T-helper 2 cell (primary cell): Measurements from ENCODE around the gene PA2G4.
"Not testable (repeated sequence)": the region's sequence is repeated elsewhere in the genome, so short reads cannot be mapped to it uniquely, and the experiment has no call there.

Source experiments
- DNase-seq, 5 experiments: peaks; one replicate each; pipeline versions ENCODE4 v3.0.0 to v3.0.0-alpha.2; 2012 to 2022

The PA2G4 gene

DNA sequence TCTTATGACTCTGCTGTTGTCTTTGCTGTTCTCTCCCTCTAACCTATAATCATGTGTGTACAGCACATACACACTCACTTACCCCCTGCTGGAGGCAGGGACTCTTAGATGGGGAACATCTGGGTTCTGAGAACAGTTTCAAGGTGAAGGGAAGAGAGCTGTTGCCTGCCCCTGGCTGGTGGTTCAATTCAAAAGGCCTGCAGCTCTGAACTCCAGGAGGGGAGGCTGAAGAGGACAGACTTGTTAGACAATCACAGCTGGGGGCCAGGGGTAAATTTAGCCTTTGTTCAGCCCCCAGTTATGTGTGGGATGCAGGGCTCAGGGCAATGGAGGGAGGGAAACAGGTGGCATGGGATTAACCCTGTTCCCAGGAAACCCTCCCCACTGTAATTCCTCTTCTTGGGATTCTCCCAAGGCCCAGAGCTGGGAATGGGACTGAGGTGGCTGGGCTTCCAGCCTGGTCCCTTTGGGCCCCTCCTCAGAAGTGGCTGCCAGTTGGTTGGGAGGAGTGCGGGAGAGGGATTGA lies 50.0 kb downstream of the PA2G4 start:
- DNase-seq = no peak

DNA sequence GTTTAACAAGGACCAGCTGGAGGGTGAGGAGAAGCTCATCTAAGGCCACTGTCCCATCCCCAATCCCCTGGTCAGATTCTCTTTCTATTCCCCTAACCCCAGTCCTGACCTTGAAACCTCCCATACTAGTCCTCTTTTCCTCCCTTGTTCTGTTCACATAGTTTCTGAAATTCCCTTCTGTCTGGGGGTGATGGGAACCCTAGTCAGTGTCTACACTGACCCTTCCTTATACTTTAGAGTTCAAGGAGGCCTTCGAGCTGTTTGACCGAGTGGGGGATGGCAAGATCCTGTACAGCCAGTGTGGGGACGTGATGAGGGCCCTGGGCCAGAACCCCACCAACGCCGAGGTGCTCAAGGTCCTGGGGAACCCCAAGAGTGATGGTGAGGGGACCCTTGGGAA lies 50.5 kb downstream of the PA2G4 start:
- DNase-seq = no peak

GRCh38 chr12:56155256-56155845 lies 51.0 kb downstream of the PA2G4 start:
- no peak for DNase-seq

DNA sequence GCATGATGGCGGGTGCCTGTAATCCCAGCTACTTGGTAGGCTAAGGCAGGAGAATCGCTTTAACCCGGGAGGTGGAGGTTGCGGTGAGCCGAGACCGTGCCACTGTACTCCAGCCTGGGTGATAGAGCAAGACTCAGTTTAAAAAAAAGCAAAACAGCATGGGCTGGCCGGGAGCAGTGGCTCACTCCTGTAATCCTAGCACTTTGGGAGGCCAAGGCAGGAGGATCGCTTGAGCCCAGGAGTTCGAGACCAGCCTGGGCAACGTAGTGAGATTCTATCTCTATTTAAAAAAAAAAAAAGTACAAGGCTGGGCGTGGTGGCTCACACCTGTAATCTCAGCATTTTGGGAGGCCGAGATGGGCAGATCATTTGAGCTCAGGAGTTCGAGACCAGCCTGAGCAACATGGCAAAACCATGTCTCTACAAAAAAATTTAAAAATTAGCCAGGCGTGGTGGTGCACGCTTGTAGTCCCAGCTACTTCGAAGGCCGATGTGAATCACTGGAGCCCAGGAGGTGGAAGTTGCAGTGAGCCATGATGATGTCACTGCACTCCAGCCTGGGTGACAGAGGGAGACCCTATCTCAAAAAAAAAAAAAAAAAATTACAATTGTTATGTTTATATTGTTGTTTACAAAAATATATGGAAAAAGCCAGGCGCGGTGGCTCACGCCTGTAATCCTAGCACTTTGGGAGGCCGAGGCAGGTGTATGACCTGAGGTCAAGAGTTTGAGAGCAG lies 52.3 kb downstream of the PA2G4 start:
- not testable (repeated sequence) for DNase-seq

GRCh38 chr12:56157201-56158028 lies 53.1 kb downstream of the PA2G4 start:
- peak in 4 of 5 experiments; percentile 18 to 83 (median 49) for DNase-seq

GRCh38 chr12:56158029-56158925 lies 53.9 kb downstream of the PA2G4 start, which contains the start of gene MYL6:
MYL6 (plus strand) TSS chr12:56158359; CDS start chr12:56158402, 43 bp downstream.
- peak; percentile 59 to 97 (median 85) for DNase-seq

DNA sequence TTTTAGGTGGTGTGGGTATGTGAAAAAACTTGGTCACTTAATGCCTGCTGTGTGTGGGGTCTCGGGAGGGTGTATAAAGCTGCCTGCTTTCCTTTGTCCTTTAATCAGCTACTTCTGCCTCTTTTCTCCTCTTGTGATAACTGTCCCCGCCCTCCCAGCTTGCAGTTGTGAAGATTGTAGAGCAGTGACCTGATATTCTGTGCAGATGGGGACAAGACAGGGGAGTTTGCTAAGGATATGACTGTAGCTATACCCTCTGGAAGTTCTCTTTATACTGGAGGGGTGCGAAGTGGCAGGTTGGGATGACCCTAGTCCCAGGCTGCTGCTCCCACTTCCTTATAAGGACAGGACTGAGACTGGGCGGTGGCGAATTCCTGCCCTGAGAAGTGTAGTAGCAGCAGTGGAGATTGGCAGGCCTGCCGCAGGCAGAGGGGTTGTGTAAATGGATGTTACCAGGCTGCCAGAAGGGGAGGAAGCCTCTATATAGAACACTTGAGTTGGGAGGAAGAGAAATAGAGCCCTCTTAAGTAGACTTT lies 54.6 kb downstream of the PA2G4 start:
- peak in 1 of 5 experiments; percentile 44 for DNase-seq

GRCh38 chr12:56159482-56160192 lies 55.3 kb downstream of the PA2G4 start:
- peak in 1 of 5 experiments; percentile 33 for DNase-seq

- DNase-seq = peak in 4 of 5 experiments; percentile 32 to 81 (median 59)
These were observed 55.9 kb downstream of the PA2G4 start for GRCh38 chr12:56160193-56160763.

GRCh38 chr12:56160894-56161689 lies 56.7 kb downstream of the PA2G4 start:
- no peak for DNase-seq

DNA sequence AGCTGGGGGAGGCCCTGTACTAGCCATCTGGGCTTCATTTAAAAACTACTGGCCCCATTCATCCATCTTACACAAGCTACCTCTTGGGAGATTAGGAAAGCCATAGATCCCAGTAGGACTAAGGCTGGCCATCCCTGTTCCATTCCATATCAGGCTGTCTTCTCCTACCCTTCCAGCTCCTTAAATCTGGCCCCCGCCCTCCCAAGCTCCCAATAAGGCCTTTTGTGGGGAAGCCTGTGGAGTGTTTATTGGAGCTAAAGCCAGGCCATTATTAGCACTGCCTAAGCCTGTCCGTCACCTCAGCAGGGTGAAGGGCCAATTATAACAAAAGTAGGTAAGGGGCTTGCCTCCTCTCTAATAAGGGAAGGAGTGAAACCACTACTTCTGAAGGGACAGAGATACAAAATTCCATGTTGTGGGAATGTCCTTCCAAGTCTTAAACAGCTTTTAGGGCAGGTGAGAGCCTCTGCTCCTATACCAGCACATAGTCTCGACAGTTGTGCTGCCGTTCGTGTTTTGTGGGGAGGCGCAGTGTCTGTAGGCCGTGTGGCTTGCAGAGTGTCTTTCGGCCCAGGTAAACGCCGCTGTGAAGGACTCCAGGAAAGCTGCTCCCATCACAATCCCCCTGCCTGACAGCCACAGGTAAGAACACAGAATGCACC lies 57.5 kb downstream of the PA2G4 start:
- no peak for DNase-seq

- no peak for DNase-seq
These were observed 58.3 kb downstream of the PA2G4 start for GRCh38 chr12:56162468-56163290.
